HG03521 (cell line): ENCODE results near the gene TMEM89.

Experiments used
- ATAC-seq: cut with Tn5 transposase; IDR thresholded peaks from one replicate; pipeline ENCODE4 v1.9.1; 2021; ENCODE audit warnings: mild to moderate bottlenecking, moderate library complexity; ENCODE audit not compliant: unreplicated experiment

The TMEM89 gene

GRCh38 chr3:48619541-48620524 lies 1.7 kb downstream of the TMEM89 start:
- ATAC-seq = no peak

- ATAC-seq = no peak
These were observed 4.0 kb downstream of the TMEM89 start for GRCh38 chr3:48617559-48617958.

- ATAC-seq = no peak
These were observed 7.5 kb downstream of the TMEM89 start for GRCh38 chr3:48614044-48614443.

GRCh38 chr3:48612309-48612708 lies 9.3 kb downstream of the TMEM89 start:
- no peak for ATAC-seq

- ATAC-seq = peak; percentile 96
These were observed 12.2 kb downstream of the TMEM89 start, which contains the start of gene UQCRC1 for GRCh38 chr3:48609088-48610005. Gene UQCRC1 (minus strand): TSS chr3:48609646. CDS start chr3:48609620, 26 bp downstream.

GRCh38 chr3:48607519-48607918 lies 14.1 kb downstream of the TMEM89 start:
- no peak for ATAC-seq

- ATAC-seq = no peak
These were observed 20.0 kb downstream of the TMEM89 start for GRCh38 chr3:48601622-48601994.

GRCh38 chr3:48600711-48601621 lies 20.6 kb downstream of the TMEM89 start:
- no peak for ATAC-seq

- ATAC-seq = no peak
These were observed 21.9 kb downstream of the TMEM89 start for GRCh38 chr3:48599509-48600285.

GRCh38 chr3:48599077-48599501 lies 22.5 kb downstream of the TMEM89 start:
- no peak for ATAC-seq

- ATAC-seq = no peak
These were observed 23.1 kb downstream of the TMEM89 start for GRCh38 chr3:48598323-48599076.

- no peak for ATAC-seq
These were observed 24.2 kb downstream of the TMEM89 start for GRCh38 chr3:48597408-48597800.

GRCh38 chr3:48596676-48597407 lies 24.7 kb downstream of the TMEM89 start:
- no peak for ATAC-seq

GRCh38 chr3:48596157-48596556 lies 25.4 kb downstream of the TMEM89 start:
- ATAC-seq = no peak

GRCh38 chr3:48595526-48596121 lies 25.9 kb downstream of the TMEM89 start:
- no peak for ATAC-seq

GRCh38 chr3:48595075-48595525 lies 26.5 kb downstream of the TMEM89 start, which contains the start of gene COL7A1:
Gene COL7A1 (minus strand): TSS chr3:48595329. CDS start chr3:48595159, 170 bp downstream.
- no peak for ATAC-seq

GRCh38 chr3:48594417-48595049 lies 27.0 kb downstream of the TMEM89 start:
- no peak for ATAC-seq
